HL-60 (cell line): ENCODE results near the gene UNC13B.

Source experiments
- CTCF ChIP-seq: IDR thresholded peaks from one replicate; pipeline ENCODE4 v1.5.1; 2011; ENCODE audit warnings: low read length, control low read depth, inconsistent platforms; ENCODE audit not compliant: insufficient read depth
- GABPA ChIP-seq: IDR thresholded peaks from 2 replicates; pipeline ENCODE4 v1.6.1; 2012; ENCODE audit warnings: low read depth
- POLR2AphosphoS5 ChIP-seq: IDR thresholded peaks from 2 replicates; pipeline ENCODE4 v1.6.1; 2012; ENCODE audit warnings: low read depth
- REST ChIP-seq: IDR thresholded peaks from 2 replicates; pipeline ENCODE4 v1.6.1; 2012; ENCODE audit warnings: low read depth; ENCODE audit not compliant: insufficient replicate concordance
- SPI1 ChIP-seq: IDR thresholded peaks from 2 replicates; pipeline ENCODE4 v1.6.1; 2012; ENCODE audit warnings: low read depth, mild to moderate bottlenecking, borderline replicate concordance

- TF ChIP-seq CTCF (no peak), SPI1 (no peak), POLR2AphosphoS5 (no peak), REST (no peak), GABPA (no peak)
These were observed 1.6 kb downstream of the UNC13B start for GRCh38 chr9:35163413-35163812.
